K562 (cell line): Measurements from ENCODE around the gene FRMD4A. TPM values are rescaled to one million over a fixed set of nuclear protein-coding genes. Genes with fewer than 3 reads are reported as not detected.

Experiments
- ARID2 ChIP-seq: fragments of 450-650 bp; IDR thresholded peaks from 2 replicates; pipeline ENCODE4 v1.6.1; 2017; ENCODE audit warnings: antibody characterized with exemption, mild to moderate bottlenecking
- BHLHE40 ChIP-seq: IDR thresholded peaks from 2 replicates; pipeline ENCODE4 v1.6.1; 2011; ENCODE audit warnings: low read length, improper control_type of control experiment
- E2F3 ChIP-seq: fragments of 250-450 bp; sonication (Bioruptor Pico); IDR thresholded peaks from 2 replicates; pipeline ENCODE4 v1.4.0; 2020; ENCODE audit warnings: mild to moderate bottlenecking
- EHMT2 ChIP-seq: fragments of 450-650 bp; IDR thresholded peaks from 2 replicates; pipeline ENCODE4 v1.6.1; 2018; ENCODE audit warnings: antibody characterized with exemption
- SRSF7 ChIP-seq: fragments of 200-400 bp; formaldehyde crosslinking; optimal IDR thresholded peaks from 2 replicates; pipeline ENCODE3; 2017; ENCODE audit warnings: mild to moderate bottlenecking, low read depth, low read length
- ZKSCAN3 ChIP-seq: fragments of 250-450 bp; sonication (Bioruptor Pico); IDR thresholded peaks from 2 replicates; pipeline ENCODE4 v1.4.0; 2020
- polyA plus RNA-seq, 8 experiments: library from polyadenylated mRNA; depleted of rRNA in 4 of 8; stranded (reverse) in 5 of 8; unstranded in 3 of 8; fragments of >200 nt; fragmentation: Nextera tagmentation in 2 of 8; fragmentation: Illumina TruSeq in 1 of 8; extraction: Ambion mirVana in 2 of 8; extraction: Trizol in 1 of 8; gene quantifications; 2 replicates each; pipeline versions ENCODE4 v1.2.1 to v1.2.3, GENCODE V29; 2011 to 2014; ENCODE audit warnings: inconsistent platforms in 1 of 8, missing spikeins in 1 of 8
- total RNA-seq, 7 experiments: library from RNA; depleted of rRNA in 6 of 7; stranded (reverse); fragments of >200 nt in 6 of 7; fragmentation: Illumina TruSeq in 2 of 7; extraction: Trizol in 2 of 7; gene quantifications; 2 replicates each; pipeline versions ENCODE4 v1.2.1 to v1.2.3, GENCODE V29; 2011 to 2021; ENCODE audit warnings: low replicate concordance in 1 of 7
- TF ChIP-seq, protein P1 (sequence below): fragments of 250-450 bp; sonication (Bioruptor Pico); IDR thresholded peaks from 2 replicates; pipeline ENCODE4 v1.4.0; 2020; ENCODE audit warnings: mild to moderate bottlenecking, moderate library complexity
- TF ChIP-seq, protein P2 (sequence below): fragments of 250-450 bp; sonication (Bioruptor Pico); IDR thresholded peaks from 2 replicates; pipeline ENCODE4 v1.4.0; 2020; ENCODE audit warnings: mild to moderate bottlenecking, moderate library complexity, borderline replicate concordance

Gene FRMD4A
- total and polyA plus RNA-seq, 9 of the 15 experiments (the other 6 are each of a cell fraction or from before 2014, with no cell fraction given), result 0.80 to 5.2 (median 3.0) TPM

DNA sequence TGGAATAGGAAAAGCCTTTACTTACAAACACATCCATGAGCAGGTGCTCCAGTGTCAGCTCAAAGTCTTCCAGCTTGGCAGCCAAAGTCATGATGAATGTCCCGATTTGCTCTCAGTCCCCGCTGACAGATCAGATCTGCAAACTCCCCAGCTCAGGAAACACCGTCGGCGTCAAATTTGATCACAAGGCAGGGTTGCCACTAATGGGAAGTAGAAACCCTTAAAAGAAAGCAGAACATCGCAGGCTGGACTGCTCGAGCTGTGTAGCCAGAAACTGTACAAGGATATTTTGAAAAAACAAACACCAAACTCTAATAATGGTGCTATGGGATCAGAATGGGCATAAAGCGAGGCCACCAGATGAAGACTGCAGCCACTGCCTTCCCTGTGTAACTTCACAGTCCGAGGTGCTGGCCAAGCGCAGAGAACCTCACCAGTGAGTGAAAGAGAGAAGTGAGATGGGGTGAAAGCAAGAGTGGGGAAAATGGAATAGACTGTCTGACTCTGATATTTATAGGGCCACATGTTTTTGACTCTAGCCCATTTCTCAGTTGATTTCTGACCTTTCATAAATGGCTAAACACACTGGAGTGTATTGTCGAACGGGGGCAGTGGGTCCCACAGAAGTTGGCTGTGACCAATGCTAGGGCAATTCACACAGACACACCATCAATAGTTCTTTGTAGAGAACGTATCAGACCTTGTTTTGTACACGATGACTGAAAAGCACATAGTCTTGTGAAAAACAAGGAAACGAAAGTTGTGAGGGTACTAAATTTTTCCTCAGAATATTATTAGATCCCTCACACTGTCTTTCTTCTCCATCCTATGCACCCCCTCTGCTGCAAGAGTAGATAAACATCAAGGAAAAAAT lies 306.2 kb downstream of the FRMD4A start (continued):
- TF ChIP-seq E2F3 (CRISPR knock-in tag) (no peak), SRSF7 (no peak), EHMT2 (no peak), ARID2 (no peak), BHLHE40 (no peak), ZKSCAN3 (CRISPR knock-in tag) (no peak)
- TF ChIP-seq, protein P1, sequence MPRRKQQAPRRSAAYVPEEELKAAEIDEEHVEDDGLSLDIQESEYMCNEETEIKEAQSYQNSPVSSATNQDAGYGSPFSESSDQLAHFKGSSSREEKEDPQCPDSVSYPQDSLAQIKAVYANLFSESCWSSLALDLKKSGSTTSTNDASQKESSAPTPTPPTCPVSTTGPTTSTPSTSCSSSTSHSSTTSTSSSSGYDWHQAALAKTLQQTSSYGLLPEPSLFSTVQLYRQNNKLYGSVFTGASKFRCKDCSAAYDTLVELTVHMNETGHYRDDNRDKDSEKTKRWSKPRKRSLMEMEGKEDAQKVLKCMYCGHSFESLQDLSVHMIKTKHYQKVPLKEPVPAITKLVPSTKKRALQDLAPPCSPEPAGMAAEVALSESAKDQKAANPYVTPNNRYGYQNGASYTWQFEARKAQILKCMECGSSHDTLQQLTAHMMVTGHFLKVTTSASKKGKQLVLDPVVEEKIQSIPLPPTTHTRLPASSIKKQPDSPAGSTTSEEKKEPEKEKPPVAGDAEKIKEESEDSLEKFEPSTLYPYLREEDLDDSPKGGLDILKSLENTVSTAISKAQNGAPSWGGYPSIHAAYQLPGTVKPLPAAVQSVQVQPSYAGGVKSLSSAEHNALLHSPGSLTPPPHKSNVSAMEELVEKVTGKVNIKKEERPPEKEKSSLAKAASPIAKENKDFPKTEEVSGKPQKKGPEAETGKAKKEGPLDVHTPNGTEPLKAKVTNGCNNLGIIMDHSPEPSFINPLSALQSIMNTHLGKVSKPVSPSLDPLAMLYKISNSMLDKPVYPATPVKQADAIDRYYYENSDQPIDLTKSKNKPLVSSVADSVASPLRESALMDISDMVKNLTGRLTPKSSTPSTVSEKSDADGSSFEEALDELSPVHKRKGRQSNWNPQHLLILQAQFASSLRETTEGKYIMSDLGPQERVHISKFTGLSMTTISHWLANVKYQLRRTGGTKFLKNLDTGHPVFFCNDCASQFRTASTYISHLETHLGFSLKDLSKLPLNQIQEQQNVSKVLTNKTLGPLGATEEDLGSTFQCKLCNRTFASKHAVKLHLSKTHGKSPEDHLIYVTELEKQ, result no peak
- TF ChIP-seq, protein P2, sequence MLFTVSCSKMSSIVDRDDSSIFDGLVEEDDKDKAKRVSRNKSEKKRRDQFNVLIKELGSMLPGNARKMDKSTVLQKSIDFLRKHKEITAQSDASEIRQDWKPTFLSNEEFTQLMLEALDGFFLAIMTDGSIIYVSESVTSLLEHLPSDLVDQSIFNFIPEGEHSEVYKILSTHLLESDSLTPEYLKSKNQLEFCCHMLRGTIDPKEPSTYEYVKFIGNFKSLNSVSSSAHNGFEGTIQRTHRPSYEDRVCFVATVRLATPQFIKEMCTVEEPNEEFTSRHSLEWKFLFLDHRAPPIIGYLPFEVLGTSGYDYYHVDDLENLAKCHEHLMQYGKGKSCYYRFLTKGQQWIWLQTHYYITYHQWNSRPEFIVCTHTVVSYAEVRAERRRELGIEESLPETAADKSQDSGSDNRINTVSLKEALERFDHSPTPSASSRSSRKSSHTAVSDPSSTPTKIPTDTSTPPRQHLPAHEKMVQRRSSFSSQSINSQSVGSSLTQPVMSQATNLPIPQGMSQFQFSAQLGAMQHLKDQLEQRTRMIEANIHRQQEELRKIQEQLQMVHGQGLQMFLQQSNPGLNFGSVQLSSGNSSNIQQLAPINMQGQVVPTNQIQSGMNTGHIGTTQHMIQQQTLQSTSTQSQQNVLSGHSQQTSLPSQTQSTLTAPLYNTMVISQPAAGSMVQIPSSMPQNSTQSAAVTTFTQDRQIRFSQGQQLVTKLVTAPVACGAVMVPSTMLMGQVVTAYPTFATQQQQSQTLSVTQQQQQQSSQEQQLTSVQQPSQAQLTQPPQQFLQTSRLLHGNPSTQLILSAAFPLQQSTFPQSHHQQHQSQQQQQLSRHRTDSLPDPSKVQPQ (CRISPR knock-in tag), result no peak
